HUES64 (cell line): ENCODE measurements around the gene USF2.

Experiments
- H3K27ac ChIP-seq: 2 replicates; pipeline ENCODE4 v1.7.0; 2013; ENCODE audit warnings: low read depth, low read length, inconsistent platforms
- H3K27me3 ChIP-seq: 2 replicates; pipeline ENCODE4 v1.6.1; 2013; ENCODE audit warnings: mild to moderate bottlenecking, low read length; ENCODE audit not compliant: insufficient read depth
- H3K36me3 ChIP-seq: 2 replicates; pipeline ENCODE4 v1.6.1; 2013; ENCODE audit warnings: mild to moderate bottlenecking, low read length; ENCODE audit not compliant: insufficient read depth
- H3K4me1 ChIP-seq: 2 replicates; pipeline ENCODE4 v1.6.1; 2013; ENCODE audit warnings: mild to moderate bottlenecking, low read length, moderate library complexity; ENCODE audit not compliant: insufficient read depth
- H3K4me3 ChIP-seq: 2 replicates; pipeline ENCODE4 v1.5.1; 2013; ENCODE audit warnings: mild to moderate bottlenecking, low read length, moderate library complexity
- H3K9ac ChIP-seq: 2 replicates; pipeline ENCODE4 v1.6.1; 2013; ENCODE audit warnings: mild to moderate bottlenecking, low read depth, low read length
- H3K9me3 ChIP-seq: 2 replicates; pipeline ENCODE4 v1.6.1; 2013; ENCODE audit warnings: low read depth, low read length; ENCODE audit not compliant: insufficient read depth
- WGBS: fragments of 150-250, 120-280 bp; methylation state at CpG from one replicate; pipeline ENCODE4 v1.1.7; 2013; ENCODE audit warnings: missing lambda C conversion rate; 5-methylcytosine and 5-hydroxymethylcytosine counted together

Gene USF2

DNA sequence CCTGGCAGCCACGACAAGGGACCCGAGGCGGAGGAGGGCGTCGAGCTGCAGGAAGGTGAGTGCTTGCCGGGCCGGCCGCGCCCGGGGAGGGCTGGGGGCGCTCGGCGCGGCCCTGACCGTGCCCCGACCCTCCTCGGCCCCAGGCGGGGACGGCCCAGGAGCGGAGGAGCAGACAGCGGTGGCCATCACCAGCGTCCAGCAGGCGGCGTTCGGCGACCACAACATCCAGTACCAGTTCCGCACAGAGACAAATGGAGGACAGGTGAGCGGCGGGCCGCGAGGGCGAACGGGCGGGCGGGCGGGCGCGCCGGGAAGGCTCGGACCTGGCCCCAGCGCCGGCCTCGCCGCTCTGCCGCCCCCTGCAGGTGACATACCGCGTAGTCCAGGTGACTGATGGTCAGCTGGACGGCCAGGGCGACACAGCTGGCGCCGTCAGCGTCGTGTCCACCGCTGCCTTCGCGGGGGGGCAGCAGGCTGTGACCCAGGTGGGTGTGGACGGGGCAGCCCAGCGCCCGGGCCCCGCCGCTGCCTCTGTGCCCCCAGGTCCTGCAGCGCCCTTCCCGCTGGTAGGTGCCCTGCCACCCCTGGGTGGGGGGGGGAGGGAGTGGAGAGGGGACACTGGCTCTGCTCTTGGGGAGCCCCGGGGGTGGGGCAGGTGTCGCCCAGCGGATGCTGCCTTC is 816 bp downstream of the USF2 start:
- peak overlapping the region; percentile 96 for H3K9ac ChIP-seq
- WGBS = 4% methylated on average over 66 of the region's 66 CpGs
- peaks cover 65% of the 10 kb centered on the region for H3K36me3 ChIP-seq
- H3K4me1 ChIP-seq = 0 out of 2 replicates have a peak, but pooled peaks cover 3% of the 10 kb centered on the region
- no peaks in the 10 kb centered on the region for H3K9me3 ChIP-seq
- no peaks in the 10 kb centered on the region for H3K27me3 ChIP-seq
- H3K27ac ChIP-seq = peak overlapping the region; percentile 93; the same call in 1 of the 2 replicates
- peak overlapping the region; percentile 82 for H3K4me3 ChIP-seq

DNA sequence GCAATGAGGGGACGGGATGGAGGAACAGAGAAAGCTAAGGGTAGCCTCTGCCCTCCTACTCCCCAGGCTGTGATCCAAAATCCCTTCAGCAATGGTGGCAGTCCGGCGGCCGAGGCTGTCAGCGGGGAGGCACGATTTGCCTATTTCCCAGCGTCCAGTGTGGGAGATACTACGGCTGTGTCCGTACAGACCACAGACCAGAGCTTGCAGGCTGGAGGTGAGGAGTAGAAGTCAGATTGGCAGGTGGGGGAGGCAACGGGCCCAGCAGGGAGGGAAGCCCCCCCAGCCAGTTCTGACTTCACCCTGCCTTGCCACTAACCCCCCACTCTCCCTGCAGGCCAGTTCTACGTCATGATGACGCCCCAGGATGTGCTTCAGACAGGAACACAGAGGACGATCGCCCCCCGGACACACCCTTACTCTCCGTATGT is 1.6 kb downstream of the USF2 start:
- 93% methylated on average over 16 of the region's 16 CpGs for WGBS
- Histone ChIP-seq H3K27ac (no peak overlapping the region), H3K4me3 (peak overlapping the region; percentile 82; the same call in 1 of the 2 replicates), H3K9me3 (no peaks in the 10 kb centered on the region), H3K27me3 (no peaks in the 10 kb centered on the region), H3K4me1 (0 out of 2 replicates have a peak, but pooled peaks cover 3% of the 10 kb centered on the region), H3K9ac (no peak overlapping the region), H3K36me3 (peaks cover 65% of the 10 kb centered on the region)

DNA sequence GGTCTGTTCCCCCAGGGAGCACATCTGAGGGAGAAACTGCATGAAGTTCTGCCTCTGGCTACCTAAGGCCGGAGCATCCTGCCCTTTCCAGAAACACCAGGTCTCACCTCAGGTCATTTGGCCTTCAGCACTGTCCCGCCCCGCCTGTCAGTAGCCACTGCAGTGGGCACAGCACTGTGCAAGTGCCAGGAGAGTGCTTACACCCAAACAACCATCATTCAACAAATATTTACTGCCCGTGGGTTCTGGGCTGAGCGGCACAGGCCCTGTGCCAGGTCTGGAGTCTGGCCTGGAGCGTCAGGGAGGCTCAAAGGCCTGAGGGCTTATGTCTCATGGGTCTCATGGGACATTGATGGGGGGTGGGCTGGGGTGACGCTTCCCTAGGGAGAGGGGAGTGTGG is 2.8 kb downstream of the USF2 start:
- H3K27ac ChIP-seq = no peak overlapping the region

DNA sequence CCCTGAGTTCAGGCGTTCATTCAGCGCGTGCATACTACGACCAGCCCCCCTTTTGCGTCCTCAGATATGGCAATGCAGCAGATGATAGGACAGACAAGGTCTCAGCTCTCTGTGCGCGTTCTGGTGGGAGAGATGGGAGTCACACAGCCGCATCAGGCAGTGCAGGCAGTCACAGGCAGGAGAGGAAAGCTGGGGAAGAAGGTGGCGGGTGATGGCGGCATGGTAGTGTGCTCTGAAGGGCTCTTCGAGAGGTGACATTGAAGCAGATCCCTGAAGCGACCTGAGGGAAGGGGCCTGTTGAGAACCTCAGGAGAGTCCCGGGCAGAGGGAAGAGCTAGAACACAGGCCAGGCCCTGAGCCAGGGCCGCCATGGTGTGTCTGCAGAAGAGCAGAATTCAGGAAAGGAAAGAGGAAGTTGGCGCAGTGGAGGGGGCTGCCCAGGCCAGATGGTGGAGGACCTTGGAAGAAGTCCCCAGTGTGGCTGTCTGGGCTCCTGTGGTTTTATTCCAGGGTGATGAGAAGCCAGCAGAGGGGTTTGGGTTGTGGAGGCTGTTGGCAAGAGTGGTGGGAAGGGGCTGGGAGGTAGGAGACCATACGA is 3.5 kb downstream of the USF2 start:
- Histone ChIP-seq H3K9ac (no peak overlapping the region), H3K27me3 (no peaks in the 10 kb centered on the region), H3K36me3 (peaks cover 65% of the 10 kb centered on the region), H3K4me3 (no peak overlapping the region), H3K4me1 (0 out of 2 replicates have a peak, but pooled peaks cover 3% of the 10 kb centered on the region), H3K9me3 (no peaks in the 10 kb centered on the region), H3K27ac (no peak overlapping the region)
- 96% methylated on average over 16 of the region's 16 CpGs for WGBS

More for the DNA sequence above, 2.8 kb downstream of the USF2 start:
- 0 out of 2 replicates have a peak, but pooled peaks cover 3% of the 10 kb centered on the region for H3K4me1 ChIP-seq
- no peaks in the 10 kb centered on the region for H3K9me3 ChIP-seq
- H3K27me3 ChIP-seq = no peaks in the 10 kb centered on the region
- no peak overlapping the region for H3K9ac ChIP-seq
- H3K36me3 ChIP-seq = peaks cover 64% of the 10 kb centered on the region
- 95% methylated on average over 7 of the region's 7 CpGs for WGBS
- H3K4me3 ChIP-seq = no peak overlapping the region

DNA sequence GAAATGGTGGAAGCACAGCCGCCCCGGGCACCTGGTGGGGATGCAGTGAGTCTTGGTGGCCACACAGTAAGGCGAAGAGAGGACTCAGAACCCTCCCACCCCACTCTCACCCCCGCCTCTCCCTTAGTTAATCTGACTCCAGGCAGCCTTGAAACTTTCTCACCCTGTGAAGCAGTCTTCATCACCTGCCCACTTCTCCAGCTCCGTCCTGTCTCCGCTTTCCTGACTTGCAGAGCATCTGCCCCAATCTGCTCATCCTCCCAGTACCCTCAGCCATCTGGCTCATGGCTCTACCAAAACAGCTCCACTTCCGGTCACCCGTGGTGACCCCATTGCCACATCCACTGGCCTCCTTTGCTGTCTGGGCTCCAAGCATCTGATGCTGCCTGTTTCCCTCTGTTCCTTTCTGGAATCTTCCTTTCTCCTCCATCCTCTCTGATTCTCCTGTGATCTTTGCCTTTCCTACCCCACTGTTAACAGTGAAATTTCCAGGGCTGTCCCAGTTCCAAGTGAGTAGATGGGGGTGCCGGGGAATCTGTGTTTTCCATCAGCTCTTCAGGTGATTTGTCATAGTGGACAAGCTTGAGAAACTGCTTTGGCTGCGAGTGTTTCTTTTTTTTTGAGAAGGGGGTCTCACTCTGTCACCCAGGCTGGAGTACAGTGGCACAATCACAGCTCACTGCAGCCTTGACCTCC is 4.3 kb downstream of the USF2 start:
- WGBS = 90% methylated on average over 10 of the region's 10 CpGs
- Histone ChIP-seq H3K9me3 (no peaks in the 10 kb centered on the region), H3K27me3 (no peaks in the 10 kb centered on the region), H3K36me3 (peaks cover 71% of the 10 kb centered on the region), H3K27ac (no peak overlapping the region), H3K4me3 (no peak overlapping the region), H3K9ac (no peak overlapping the region), H3K4me1 (0 out of 2 replicates have a peak, but pooled peaks cover 3% of the 10 kb centered on the region)

DNA sequence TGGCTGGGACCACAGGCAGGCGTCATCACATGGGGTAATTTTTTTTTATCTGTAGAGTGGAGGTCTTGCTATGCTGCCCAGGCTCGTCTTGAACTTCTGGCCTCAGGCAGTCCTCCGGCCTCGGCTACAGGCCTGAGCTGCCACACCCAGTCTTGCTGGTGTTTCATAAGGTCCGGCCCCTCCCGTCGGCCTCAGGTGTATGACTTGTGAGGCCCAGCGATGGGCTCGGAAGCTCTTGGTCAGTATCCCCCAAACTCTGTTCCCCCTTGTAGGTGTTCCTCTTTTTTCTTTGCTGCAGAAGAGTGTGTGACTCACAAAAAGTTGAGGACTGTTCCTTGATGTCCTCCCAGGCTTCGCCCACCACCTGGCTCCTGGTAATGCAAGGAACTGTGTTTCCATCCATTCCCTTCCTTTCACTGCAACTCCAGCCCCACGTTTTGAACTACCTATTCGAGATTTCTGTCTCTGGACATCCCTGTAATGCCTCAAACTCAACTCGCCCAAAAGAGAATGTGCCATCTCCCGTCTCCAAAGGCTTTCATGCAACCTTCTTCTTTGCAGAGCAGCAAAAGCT is 5.0 kb downstream of the USF2 start:
- Histone ChIP-seq H3K27me3 (no peaks in the 10 kb centered on the region), H3K36me3 (peaks cover 77% of the 10 kb centered on the region), H3K4me1 (0 out of 2 replicates have a peak, but pooled peaks cover 3% of the 10 kb centered on the region), H3K4me3 (no peak overlapping the region), H3K27ac (no peak overlapping the region), H3K9ac (no peak overlapping the region), H3K9me3 (no peaks in the 10 kb centered on the region)
- WGBS = 83% methylated on average over 14 of the region's 14 CpGs

DNA sequence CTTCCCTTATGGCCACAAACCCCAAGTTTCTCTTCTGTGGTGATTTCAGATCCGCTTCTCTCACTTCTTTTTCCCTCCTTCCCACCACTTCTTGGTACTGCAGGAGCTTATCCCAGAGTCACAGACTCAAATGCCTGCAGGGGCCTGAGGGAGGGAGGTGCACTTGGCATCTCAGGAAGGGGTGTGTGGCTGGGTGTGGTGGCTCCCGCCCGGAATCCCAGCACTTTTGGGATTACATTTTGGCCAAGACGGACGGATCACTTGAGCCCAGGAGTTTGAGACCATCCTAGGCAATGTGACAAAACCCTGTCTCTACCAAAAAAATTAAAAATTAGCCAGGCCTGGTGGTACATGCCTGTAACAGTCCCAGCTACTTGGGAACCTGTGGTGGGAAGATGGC is 5.6 kb downstream of the USF2 start:
- Histone ChIP-seq H3K36me3 (peaks cover 81% of the 10 kb centered on the region), H3K4me1 (0 out of 2 replicates have a peak, but pooled peaks cover 3% of the 10 kb centered on the region), H3K4me3 (no peak overlapping the region), H3K9ac (no peak overlapping the region), H3K9me3 (no peaks in the 10 kb centered on the region), H3K27ac (no peak overlapping the region), H3K27me3 (no peaks in the 10 kb centered on the region)
- WGBS = over 99% methylated on average over 5 of the region's 5 CpGs

DNA sequence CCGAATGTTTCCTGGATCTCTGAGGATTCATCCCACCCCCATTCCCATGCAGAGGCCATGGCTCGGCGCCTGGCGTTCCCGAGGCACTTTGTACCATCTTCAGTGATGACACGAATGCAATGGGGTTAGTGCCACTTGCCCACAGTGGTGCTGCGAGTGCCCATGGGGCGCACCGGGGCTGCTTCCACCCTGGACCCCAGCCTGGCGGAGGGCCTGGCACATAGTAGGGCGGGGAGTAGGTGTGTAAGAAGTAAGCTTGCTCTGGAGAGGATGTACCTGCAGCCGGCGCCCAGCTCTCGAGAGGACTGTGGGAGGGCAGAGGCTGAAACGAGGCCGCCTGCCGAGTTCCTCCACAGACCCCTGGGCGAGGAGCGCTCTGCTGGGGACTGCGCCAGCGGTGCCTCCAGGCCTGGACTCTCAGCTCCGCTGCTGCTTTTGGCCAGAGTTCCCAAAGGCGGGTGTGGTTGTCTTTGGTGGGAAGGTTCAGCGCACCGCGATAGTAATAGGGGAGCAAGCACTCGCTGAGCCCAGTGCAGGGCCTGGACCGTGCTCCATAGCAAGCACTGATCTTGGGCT is 8.0 kb downstream of the USF2 start:
- 96% methylated on average over 28 of the region's 28 CpGs for WGBS
- Histone ChIP-seq H3K9me3 (no peaks in the 10 kb centered on the region), H3K27ac (no peak overlapping the region), H3K4me1 (no peaks in the 10 kb centered on the region), H3K4me3 (no peak overlapping the region), H3K36me3 (peaks cover 63% of the 10 kb centered on the region), H3K9ac (no peak overlapping the region), H3K27me3 (no peaks in the 10 kb centered on the region)

DNA sequence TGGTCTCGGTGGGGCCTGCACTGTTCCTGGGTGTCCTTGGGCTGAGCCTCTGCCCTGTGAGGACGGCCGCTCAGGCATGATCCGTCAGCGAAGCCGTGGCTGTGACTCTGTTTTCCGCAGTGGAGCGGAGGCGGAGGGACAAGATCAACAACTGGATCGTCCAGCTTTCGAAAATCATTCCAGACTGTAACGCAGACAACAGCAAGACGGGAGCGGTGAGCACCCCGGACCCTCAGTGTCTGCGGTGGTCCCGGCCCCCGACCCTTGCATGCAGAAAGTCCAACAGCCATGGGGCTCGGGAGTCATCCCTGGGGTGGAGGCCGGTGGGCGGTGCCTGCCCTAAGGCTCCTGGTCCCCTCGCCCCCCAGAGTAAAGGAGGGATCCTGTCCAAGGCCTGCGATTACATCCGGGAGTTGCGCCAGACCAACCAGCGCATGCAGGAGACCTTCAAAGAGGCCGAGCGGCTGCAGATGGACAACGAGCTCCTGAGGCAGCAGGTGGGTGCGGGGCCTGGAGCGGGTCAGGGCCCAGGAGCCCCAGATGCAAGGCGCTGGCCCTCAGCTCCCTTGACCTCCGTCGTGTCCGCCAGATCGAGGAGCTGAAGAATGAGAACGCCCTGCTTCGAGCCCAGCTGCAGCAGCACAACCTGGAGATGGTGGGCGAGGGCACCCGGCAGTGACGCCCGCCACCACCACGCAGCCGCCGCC is 10.0 kb downstream of the USF2 start:
- H3K27me3 ChIP-seq = no peaks in the 10 kb centered on the region
- H3K4me3 ChIP-seq = no peak overlapping the region
- H3K36me3 ChIP-seq = peaks cover 51% of the 10 kb centered on the region
- WGBS = 95% methylated on average over 45 of the region's 45 CpGs
- no peaks in the 10 kb centered on the region for H3K4me1 ChIP-seq
- no peaks in the 10 kb centered on the region for H3K9me3 ChIP-seq
- no peak overlapping the region for H3K27ac ChIP-seq
- H3K9ac ChIP-seq = no peak overlapping the region

DNA sequence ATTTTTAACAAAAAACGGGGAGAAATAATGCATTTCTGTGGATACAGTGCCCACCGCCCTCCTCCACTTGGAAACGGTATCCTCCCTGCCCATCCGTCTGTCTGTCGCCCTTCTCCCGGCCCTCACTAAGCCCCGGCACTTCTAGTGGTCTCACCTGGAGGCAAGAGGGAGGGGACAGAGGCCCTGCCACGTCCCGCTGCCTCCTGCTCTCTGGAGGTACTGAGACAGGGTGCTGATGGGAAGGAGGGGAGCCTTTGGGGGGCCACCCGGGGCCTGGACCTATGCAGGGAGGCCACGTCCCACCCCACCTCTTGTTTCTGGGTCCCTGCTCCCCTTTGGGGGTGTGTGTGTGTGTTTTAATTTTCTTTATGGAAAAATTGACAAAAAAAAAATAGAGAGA is 10.6 kb downstream of the USF2 start:
- 86% methylated on average over 11 of the region's 11 CpGs for WGBS
- H3K4me1 ChIP-seq = no peaks in the 10 kb centered on the region
- no peak overlapping the region for H3K27ac ChIP-seq
- H3K4me3 ChIP-seq = no peak overlapping the region
- peaks cover 44% of the 10 kb centered on the region for H3K36me3 ChIP-seq
- no peaks in the 10 kb centered on the region for H3K27me3 ChIP-seq
- H3K9ac ChIP-seq = no peak overlapping the region
- H3K9me3 ChIP-seq = no peaks in the 10 kb centered on the region
